ENCODE data around the gene ALK. TPM values are rescaled to one million over a fixed set of nuclear protein-coding genes. Genes with fewer than 3 reads are reported as not detected.

The ALK gene
- total RNA-seq, 2 donors from 2014 or later: 0.13 to 0.46 TPM

DNA sequence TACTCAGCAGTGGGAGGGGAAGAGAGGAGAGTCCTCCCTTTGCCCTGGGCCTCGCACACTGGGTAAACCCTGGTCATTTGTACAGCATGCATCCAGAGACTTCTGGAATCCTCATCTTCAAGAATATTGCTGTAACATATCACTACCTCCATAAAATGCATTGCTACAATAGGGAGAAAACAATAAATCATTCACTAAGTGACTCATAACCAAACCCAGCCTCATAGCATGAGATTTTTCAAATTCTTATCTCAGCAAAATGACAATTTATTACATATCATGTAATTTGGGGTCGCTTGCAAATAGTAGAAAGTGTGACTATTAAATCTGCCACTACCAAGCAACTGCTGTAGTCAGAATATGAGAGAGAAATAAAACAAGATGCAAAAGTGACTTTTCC lies 189.4 kb downstream of the ALK start:
- Mint-ChIP-seq H3K9me3 (no peaks in the 10 kb centered on the region), H3K27me3 (ENCODE audit: insufficient read depth) (no peaks in the 10 kb centered on the region), H3K27ac (no peak overlapping the region), H3K36me3 (ENCODE audit: low read depth) (no peaks in the 10 kb centered on the region), H3K4me3 (no peak overlapping the region), H3K4me1 (peaks cover 2% of the 10 kb centered on the region)
- Histone ChIP-seq H3K4me1 (ENCODE audit: control insufficient read depth, insufficient read depth, low read length) (no peaks in the 10 kb centered on the region), H3K4me3 (ENCODE audit: low read length) (no peak overlapping the region), H3K27ac (ENCODE audit: low read depth, low read length) (no peak overlapping the region), H3K9me3 (ENCODE audit: control insufficient read depth, low read length) (no peaks in the 10 kb centered on the region), H3K27me3 (ENCODE audit: control insufficient read depth, insufficient read depth, low read length, poor library complexity, severe bottlenecking) (no peaks in the 10 kb centered on the region), H3K9ac (ENCODE audit: extremely low read depth, low read length, poor library complexity, severe bottlenecking) (no peak overlapping the region), H3K36me3 (ENCODE audit: control insufficient read depth, insufficient read depth, low read length) (no peaks in the 10 kb centered on the region)
- DNase-seq: no peak
- WGBS, 2 experiments (ENCODE audit: insufficient coverage in 1 of 2, insufficient read length in 1 of 2): 95 to 100% methylated on average over 1 to 2 of the region's 2 CpGs
- TF ChIP-seq, protein P1, sequence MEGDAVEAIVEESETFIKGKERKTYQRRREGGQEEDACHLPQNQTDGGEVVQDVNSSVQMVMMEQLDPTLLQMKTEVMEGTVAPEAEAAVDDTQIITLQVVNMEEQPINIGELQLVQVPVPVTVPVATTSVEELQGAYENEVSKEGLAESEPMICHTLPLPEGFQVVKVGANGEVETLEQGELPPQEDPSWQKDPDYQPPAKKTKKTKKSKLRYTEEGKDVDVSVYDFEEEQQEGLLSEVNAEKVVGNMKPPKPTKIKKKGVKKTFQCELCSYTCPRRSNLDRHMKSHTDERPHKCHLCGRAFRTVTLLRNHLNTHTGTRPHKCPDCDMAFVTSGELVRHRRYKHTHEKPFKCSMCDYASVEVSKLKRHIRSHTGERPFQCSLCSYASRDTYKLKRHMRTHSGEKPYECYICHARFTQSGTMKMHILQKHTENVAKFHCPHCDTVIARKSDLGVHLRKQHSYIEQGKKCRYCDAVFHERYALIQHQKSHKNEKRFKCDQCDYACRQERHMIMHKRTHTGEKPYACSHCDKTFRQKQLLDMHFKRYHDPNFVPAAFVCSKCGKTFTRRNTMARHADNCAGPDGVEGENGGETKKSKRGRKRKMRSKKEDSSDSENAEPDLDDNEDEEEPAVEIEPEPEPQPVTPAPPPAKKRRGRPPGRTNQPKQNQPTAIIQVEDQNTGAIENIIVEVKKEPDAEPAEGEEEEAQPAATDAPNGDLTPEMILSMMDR (conservative IDR thresholded peaks at IDR 0.05): no peak

DNA sequence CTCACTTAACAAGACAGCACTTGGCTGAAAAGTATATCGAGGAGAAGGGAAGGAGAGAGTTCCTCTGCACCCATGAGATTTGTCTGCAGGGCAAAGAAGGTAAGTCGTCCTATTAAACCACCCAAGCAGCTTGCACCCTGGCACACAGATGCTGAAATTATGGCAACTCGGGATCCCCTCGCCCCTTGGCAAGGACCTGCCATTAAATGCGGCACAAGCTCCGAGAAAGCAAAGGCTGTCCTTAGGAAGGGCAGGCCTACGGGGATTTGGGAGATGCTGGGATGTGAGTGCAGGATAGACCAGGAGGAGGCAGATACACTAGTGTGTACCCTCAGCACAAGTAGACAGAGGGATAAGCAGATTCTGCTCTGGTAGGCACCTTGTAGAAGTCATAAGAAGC lies 191.5 kb downstream of the ALK start:
- no peaks in the 10 kb centered on the region for H3K27me3 ChIP-seq (ENCODE audit: control insufficient read depth, insufficient read depth, low read length, poor library complexity, severe bottlenecking)
- 94 to 100% methylated on average over 1 to 7 of the region's 7 CpGs for WGBS, 2 experiments (ENCODE audit: insufficient coverage in 1 of 2, insufficient read length in 1 of 2)
- no peak overlapping the region for H3K9ac ChIP-seq (ENCODE audit: extremely low read depth, low read length, poor library complexity, severe bottlenecking)
- no peaks in the 10 kb centered on the region for H3K36me3 ChIP-seq (ENCODE audit: control insufficient read depth, insufficient read depth, low read length)
- H3K9me3 Mint-ChIP-seq: no peaks in the 10 kb centered on the region
- H3K27me3 Mint-ChIP-seq (ENCODE audit: insufficient read depth): no peaks in the 10 kb centered on the region
- no peak overlapping the region for H3K4me3 ChIP-seq (ENCODE audit: low read length)
- H3K9me3 ChIP-seq (ENCODE audit: control insufficient read depth, low read length): no peaks in the 10 kb centered on the region
- peaks cover 2% of the 10 kb centered on the region for H3K4me1 Mint-ChIP-seq
- TF ChIP-seq, protein P1 (conservative IDR thresholded peaks at IDR 0.05): no peak
- H3K4me1 ChIP-seq (ENCODE audit: control insufficient read depth, insufficient read depth, low read length): no peaks in the 10 kb centered on the region
- no peak overlapping the region for H3K27ac Mint-ChIP-seq
- H3K27ac ChIP-seq (ENCODE audit: low read depth, low read length): no peak overlapping the region
- no peak for DNase-seq
- no peak overlapping the region for H3K4me3 Mint-ChIP-seq
- H3K36me3 Mint-ChIP-seq (ENCODE audit: low read depth): no peaks in the 10 kb centered on the region

DNA sequence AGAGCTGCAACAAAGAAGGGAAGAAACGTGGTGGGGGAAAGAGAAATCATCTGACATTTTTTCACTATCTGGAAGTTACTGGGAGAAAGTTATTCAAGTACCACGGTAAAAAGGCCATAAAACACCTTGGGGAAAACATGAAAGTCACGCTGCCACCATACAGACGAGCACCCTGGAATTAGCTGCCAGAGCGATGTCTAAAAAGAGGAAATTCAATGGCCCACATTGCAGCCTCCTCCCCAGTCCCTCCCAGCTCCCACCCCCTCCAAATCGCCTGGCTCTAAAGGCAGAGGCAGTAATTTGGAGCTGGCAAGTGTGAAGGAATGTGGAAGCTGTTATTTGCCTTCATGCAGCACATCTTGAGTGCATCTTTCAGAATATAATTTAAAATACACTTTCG lies 192.0 kb downstream of the ALK start:
- Histone ChIP-seq H3K4me3 (ENCODE audit: low read length) (no peak overlapping the region), H3K36me3 (ENCODE audit: control insufficient read depth, insufficient read depth, low read length) (no peaks in the 10 kb centered on the region), H3K4me1 (ENCODE audit: control insufficient read depth, insufficient read depth, low read length) (no peaks in the 10 kb centered on the region), H3K27ac (ENCODE audit: low read depth, low read length) (no peak overlapping the region), H3K27me3 (ENCODE audit: control insufficient read depth, insufficient read depth, low read length, poor library complexity, severe bottlenecking) (no peaks in the 10 kb centered on the region), H3K9ac (ENCODE audit: extremely low read depth, low read length, poor library complexity, severe bottlenecking) (no peak overlapping the region), H3K9me3 (ENCODE audit: control insufficient read depth, low read length) (no peaks in the 10 kb centered on the region)
- no peak for DNase-seq
- H3K36me3 Mint-ChIP-seq (ENCODE audit: low read depth): no peaks in the 10 kb centered on the region
- no peak overlapping the region for H3K27ac Mint-ChIP-seq
- peaks cover 2% of the 10 kb centered on the region for H3K4me1 Mint-ChIP-seq
- WGBS, 2 experiments (ENCODE audit: insufficient coverage in 1 of 2, insufficient read length in 1 of 2): 89 to 91% methylated on average over 4 to 6 of the region's 7 CpGs
- H3K4me3 Mint-ChIP-seq: no peak overlapping the region
- TF ChIP-seq, protein P1 (conservative IDR thresholded peaks at IDR 0.05): no peak
- H3K27me3 Mint-ChIP-seq (ENCODE audit: insufficient read depth): no peaks in the 10 kb centered on the region
- H3K9me3 Mint-ChIP-seq: no peaks in the 10 kb centered on the region
